GM10847 (cell line): Measurements from ENCODE around the gene KDM4B.
A peak's percentile ranks its signal among the peaks of the same experiment; 100 is the strongest.

Source experiments
- POLR2A ChIP-seq: IDR thresholded peaks from 2 replicates; pipeline ENCODE4 v1.6.1; 2011; ENCODE audit not compliant: insufficient read length; ENCODE audit errors: extremely low read depth

Gene KDM4B

GRCh38 chr19:4968462-4969291 lies at the start of gene KDM4B:
Gene KDM4B, plus strand, starts transcription at chr19:4969113. Its CDS starts 63,778 bp downstream, at chr19:5032891.
- peak; percentile 90 for TF ChIP-seq POLR2A

- no peak for TF ChIP-seq POLR2A
Observed at GRCh38 chr19:4922530-4923275, 46.2 kb upstream of the KDM4B start.

GRCh38 chr19:4923276-4923747 lies 45.6 kb upstream of the KDM4B start:
- TF ChIP-seq POLR2A: no peak

- no peak for TF ChIP-seq POLR2A
Observed at GRCh38 chr19:4929186-4929585, 39.7 kb upstream of the KDM4B start.

GRCh38 chr19:4930664-4931063 lies 38.2 kb upstream of the KDM4B start:
- no peak for TF ChIP-seq POLR2A

- no peak for TF ChIP-seq POLR2A
Observed at GRCh38 chr19:4932711-4933110, 36.2 kb upstream of the KDM4B start.

- no peak for TF ChIP-seq POLR2A
Observed at GRCh38 chr19:4933528-4933927, 35.4 kb upstream of the KDM4B start.

- no peak for TF ChIP-seq POLR2A
Observed at GRCh38 chr19:4935444-4935843, 33.5 kb upstream of the KDM4B start.

GRCh38 chr19:4937060-4937459 lies 31.9 kb upstream of the KDM4B start:
- TF ChIP-seq POLR2A: no peak

- no peak for TF ChIP-seq POLR2A
Observed at GRCh38 chr19:4939466-4939865, 29.4 kb upstream of the KDM4B start.

GRCh38 chr19:4951656-4952055 lies 17.3 kb upstream of the KDM4B start:
- TF ChIP-seq POLR2A: no peak

GRCh38 chr19:4952945-4953344 lies 16.0 kb upstream of the KDM4B start:
- TF ChIP-seq POLR2A: no peak

GRCh38 chr19:4955274-4955673 lies 13.6 kb upstream of the KDM4B start:
- no peak for TF ChIP-seq POLR2A

- TF ChIP-seq POLR2A: no peak
Observed at GRCh38 chr19:4957981-4958380, 10.9 kb upstream of the KDM4B start.

- no peak for TF ChIP-seq POLR2A
Observed at GRCh38 chr19:4962085-4962619, 6.8 kb upstream of the KDM4B start.

GRCh38 chr19:4965061-4965460 lies 3.9 kb upstream of the KDM4B start:
- no peak for TF ChIP-seq POLR2A

- no peak for TF ChIP-seq POLR2A
Observed at GRCh38 chr19:4966591-4966990, 2.3 kb upstream of the KDM4B start.
